Forelimb muscle (tissue), 1 donor: ENCODE measurements around the gene NOL12. TPM values are rescaled to one million over a fixed set of nuclear protein-coding genes. Genes with fewer than 3 reads are reported as not detected.
"Not testable (repeated sequence)": the region's sequence is repeated elsewhere in the genome, so short reads cannot be mapped to it uniquely, and the experiment has no call there.

ENCODE experiments used
- DNase-seq: peaks from one replicate; pipeline ENCODE4 v3.0.0-alpha.2; 2013; ENCODE audit warnings: low read depth
- polyA plus RNA-seq: library from polyadenylated mRNA; unstranded; fragments of 120-200 nt; gene quantifications from one replicate; pipeline ENCODE4 v1.2.1, GENCODE V29; 2013; ENCODE audit not compliant: insufficient read length

NOL12 gene
- polyA plus RNA-seq, 1 donor, result 15.9 TPM

DNA sequence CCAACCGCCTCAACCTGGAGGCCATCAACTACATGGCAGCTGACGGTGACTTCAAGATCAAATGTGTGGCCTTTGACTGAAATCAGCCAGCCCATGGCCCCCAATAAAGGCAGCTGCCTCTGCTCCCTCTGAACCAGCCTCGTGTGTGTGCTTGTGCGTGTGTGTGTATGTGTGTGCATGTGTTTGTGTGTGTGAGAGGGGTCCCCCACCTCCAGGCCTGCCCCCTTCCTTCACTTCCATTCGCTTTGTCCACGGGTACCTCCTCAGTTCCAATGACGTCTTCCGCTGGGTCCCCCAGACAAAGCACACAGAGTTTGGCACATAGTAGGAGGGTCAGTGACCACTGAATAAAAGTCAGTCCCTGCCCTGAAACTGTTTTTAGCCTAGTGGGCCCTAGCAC lies 6.5 kb upstream of the NOL12 start:
- no peak for DNase-seq

DNA sequence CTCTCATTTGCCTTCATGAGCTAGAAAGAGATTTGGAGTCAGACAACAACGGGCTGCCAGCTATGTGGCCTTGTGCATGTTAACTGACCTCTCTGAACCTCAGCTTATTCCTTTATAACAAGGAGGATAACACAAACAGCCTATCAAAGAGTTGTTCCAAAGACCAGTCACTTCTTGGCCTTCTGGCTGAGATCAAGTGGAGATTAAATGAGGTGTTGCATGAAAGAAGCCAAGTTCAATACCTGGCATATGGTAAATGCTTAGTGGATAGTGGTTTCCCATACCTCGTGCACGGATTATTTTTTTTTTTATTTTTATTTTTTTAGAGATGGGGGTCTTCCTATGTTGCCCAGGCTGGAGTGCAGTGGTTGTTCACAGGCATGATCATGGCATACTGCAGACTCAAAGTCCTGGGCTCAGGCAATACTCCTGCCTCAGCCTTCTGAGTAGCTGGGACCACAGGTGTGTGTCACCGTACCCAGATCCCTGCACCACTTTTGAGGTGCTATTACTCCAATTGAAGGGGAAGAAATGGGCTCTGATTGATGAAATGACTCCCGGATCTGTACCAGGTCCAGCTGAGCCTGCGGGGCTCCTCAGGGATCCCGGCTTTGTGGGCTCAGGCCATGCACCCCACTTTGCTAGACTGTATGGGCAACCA lies 5.8 kb upstream of the NOL12 start:
- DNase-seq, result no peak

DNA sequence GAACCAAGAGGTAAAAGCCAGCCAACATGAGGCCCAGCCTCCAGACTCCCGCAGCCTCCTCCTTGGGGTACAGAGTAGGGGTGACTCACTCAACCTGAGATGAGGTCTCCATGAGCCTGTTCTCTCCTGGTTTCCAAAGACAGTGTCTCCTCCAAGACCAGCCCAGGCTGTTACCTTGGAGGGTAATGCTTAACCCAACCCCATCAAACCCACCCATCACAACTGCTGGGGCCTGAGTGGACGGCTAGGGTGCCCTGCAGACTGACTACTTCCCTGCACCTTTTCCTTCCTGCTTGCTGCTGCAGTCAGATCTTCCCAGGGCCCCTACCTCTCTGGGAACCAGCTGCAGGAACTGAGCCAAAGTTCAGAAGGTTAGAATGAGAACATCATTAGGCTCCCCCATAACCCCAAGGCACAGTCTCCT lies 5.1 kb upstream of the NOL12 start:
- DNase-seq, result no peak

DNA sequence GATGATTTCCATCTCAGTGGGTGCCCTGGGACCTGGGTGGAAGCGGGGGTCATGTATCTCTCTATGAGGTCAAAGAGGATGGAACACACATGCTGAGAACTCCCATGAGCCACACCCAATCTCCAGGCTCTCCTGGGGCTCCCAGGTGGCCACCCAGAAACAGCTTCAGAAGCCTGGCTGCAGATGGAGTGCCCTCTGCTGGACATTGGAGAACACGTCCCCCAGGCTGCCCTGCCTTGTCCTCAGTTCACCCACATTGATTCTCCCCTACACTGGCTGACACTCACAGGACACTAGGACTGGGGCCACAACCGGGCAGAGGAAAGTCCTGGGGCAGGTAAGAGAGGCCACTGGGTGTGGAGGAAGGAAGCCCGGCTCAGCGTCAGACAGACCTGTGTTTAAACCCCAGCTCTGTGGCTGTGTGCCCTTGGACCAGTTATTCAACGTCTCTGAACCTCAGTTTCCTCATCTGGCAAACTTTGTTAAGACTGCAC lies 4.5 kb upstream of the NOL12 start:
- no peak for DNase-seq

DNA sequence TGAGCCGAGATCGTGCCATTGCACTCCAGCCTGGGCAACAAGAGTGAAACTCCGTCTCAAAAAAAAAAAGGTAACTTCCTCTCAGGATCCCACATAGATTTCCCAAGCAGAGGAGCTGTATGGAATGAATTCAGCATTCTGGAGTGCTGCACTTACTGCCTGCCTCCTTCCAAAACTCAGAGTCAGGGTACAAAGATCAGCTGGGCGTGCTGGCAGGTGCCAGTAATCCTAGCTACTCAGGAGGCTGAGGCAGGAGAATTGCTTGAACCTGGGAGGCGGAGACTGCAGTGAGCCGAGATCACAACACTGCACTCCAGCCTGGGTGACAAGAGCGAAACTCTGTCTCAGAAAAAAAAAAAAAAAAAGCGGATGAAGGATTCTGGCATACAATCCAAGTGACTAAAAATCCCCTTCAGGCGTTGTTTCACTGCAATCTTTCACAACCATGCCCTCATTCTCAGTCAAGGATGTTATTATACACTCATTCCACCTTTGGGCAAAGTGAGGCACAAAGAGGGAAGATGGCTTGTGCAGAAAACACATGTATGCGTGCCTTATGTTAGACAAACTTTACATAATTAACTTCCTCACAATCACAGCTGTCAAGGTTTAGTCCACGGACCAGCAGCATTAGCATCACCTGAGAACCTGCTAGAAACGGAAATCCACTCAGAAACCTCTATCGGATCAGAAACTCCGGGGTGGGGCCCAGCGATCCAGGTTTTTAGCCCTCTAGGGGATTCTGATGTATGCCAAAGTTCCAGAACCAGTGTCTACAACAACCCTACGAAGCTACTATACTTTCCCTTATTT lies 1.1 kb upstream of the NOL12 start:
- DNase-seq, result no peak

DNA sequence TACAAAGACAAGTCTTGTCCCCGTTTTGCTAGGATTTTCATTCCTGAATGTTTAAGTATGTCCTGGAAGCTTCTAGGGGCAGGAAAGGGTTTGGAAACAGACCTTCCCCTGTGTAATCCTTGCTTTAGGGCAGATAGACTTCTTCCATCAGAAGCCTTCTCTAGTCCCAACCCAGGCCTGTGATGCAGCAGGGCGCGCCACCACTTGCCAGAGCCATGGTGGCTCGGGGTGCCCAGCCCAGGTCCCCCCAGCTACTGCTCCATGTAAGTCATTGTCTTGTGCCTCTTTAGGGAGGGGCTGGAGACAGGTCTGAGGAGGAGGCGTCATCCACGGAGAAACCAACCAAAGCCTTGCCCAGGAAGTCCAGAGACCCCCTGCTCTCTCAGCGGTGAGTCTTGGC lies 4.3 kb downstream of the NOL12 start:
- no peak for DNase-seq

DNA sequence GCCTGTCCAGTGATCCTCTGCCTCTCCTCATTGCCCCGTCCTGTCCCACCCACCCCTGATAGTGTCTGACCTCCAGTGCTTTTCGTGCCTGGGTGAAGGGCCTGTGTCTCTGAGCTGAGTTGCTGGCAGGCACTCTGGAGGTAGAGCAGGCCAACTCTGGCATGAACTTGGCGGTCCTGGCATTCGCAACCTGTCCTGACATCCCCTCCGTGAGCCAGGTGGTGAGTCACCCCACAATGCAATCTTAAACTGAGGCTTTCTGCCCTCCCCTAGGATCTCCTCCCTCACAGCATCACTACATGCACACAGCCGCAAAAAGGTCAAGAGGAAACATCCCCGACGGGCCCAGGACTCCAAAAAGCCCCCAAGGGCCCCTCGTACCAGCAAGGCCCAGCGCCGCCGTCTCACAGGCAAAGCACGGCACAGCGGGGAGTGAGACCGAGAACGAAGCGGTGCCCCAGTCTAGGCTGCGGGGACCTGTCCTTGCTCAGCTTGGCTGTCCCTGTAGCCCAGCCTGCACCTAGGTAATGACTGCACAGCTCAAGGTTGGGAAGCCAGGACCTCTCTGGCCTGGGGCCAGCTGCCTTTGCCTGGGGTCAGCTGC lies 4.9 kb downstream of the NOL12 start:
- no peak for DNase-seq

DNA sequence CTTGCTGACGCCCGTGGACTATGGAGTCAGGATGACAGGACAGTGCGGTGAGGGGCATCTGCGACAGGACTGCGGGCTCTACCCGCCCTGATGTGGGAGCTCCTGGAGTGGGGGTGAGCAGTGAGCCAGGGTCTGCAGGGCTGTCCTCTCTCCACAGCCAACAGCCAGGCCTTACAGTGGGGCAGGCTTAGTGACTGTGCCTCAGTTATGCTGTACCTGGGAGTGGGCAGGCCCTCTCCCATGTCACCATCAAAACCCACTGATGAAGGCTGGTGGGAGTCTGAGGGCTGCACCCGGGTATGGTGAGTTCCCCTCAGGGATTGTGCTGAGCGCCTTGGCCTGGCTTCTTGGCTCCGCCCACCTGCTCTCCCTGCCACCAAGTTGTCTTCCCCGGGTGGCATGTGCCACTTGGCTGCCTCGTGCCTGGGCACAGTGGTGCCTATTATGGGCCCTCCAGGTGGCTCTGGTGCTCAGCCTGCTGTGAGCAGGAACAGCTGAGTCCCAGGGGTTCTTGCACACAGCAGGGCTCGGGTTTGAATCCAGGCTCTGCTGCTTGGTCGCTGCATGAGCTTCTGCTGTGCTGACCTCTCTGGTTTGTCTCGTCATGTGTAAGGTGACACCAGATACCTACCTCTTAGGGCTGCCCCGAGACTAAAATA lies 6.6 kb downstream of the NOL12 start:
- DNase-seq, result no peak

DNA sequence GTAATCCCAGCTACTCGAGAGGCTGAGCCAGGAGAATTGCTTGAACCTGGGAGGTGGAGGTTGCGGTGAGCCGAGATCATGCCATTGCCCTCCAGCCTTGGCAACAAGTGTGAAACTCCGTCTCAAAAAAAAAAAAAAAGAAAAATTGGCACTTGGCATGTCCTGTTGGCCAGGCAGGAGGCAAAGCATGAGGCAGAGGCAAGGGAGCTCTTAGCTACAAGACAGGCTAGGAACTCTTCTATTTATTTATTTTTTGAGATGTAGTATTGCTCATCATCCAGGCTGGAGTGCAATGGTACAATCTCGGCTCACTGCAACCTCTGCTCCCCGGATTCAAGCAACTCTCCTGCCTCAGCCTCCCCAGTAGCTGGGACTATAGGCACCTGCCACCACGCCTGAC lies 8.0 kb downstream of the NOL12 start:
- not testable (repeated sequence) for DNase-seq

DNA sequence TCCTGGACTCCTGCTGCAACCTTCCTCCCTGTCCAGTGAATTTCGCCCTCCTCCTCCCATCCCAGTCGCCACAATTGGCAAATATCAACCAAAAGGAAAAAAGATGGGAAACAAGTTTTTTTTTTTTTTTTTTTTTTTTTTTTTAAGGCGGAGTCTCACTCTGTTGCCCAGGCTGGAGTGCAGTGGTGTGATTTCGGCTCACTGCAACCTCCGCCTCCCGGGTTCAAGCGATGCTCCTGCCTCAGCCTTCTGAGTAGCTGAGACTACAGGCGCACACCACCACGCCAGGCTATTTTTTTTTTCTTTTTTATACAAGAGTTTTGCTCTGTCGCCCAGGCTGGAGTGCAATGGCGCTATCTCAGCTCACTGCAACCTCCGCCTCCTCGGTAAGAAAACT lies 10.1 kb downstream of the NOL12 start:
- DNase-seq, result not testable (repeated sequence)

DNA sequence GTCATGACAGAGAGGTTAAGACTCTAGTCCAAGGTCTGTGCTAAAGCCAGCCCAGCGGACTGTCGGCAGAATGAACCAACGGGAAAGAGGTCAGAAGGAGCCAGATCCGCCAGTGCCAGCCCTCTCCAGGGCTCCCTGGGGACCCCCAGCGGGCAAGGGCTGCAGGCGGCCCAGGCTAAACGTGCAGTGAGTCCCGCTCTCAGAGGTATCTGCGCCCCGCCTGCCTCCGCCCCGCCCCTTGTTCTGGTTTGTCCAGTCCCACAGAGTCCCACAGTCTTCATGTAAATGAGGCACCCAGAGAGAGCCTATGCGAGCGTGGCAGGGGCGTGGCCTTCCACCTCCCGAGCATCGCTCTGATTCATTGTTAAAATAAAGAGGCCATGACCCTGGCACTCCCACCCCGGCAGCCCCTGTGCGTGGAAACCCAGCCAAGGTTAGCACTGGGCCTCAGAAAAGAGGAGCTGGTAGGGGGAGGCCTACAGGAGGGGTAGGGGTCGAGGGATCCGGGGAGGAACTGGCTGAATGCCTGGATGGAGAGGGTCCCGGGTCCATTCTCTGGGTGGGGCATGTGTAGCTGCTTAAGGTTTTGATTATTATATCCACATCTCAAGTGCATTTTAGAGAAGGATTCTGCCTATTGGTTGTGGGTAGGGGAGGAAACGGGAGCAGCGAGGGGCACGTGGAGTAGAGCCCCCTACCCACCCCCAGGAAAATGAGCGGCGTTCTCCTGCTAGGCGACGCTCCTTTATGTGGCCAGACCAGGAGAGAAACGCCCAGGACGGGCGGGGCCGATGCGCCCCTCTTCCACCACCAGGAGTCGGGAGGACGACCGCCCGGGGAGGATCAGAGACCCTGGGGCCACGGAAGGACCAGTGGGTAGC lies 10.8 kb downstream of the NOL12 start, which contains the start of gene TRIOBP:
Gene TRIOBP (plus strand): TSS at position 392 of the 881 bp plus-strand sequence. CDS start 4,318 bp downstream, outside the sequence.
- DNase-seq, result peak; percentile 76

DNA sequence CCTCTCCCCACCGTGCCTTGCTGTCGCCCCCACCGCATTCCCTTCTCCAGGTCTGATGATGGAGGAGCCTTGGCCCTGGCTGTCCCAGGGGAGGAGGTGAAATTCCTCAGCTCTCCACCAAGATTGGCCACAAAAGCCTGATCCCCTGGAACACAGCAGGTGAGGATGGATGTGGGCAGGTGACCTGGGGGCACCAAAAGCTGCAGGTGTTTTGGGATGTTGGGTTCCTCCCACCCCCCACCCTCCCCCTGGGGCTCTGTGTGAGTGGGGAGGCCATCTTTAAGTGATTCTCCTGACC lies 11.3 kb downstream of the NOL12 start:
- no peak for DNase-seq

DNA sequence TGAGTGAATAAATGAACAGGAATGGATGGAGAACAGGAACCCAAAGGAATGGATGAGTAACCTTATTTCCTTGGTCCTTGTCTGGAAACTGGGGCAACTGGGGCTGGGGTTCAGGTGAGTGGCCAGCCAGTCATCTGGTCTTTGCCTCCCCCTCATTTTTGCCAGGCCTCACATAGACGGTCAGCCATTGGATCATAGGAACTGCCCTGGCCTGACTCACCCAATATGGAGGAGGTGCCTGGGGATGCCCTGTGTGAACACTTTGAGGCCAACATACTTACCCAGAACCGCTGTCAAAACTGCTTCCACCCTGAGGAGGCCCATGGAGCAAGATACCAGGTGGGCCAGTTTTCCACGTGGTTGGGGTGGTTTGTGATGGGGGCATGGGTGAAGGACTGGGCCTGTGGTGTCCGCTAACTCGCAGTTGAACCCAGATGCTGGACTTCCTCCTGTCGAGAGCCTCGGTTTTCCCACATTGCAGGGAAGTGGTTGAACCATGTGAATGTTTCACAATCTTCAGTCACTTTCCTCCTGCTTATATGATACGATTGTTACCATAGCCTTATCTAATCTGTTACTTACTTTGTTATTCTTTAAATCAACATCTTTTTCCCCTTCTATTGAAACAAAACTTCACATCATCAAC lies 15.1 kb downstream of the NOL12 start:
- no peak for DNase-seq

DNA sequence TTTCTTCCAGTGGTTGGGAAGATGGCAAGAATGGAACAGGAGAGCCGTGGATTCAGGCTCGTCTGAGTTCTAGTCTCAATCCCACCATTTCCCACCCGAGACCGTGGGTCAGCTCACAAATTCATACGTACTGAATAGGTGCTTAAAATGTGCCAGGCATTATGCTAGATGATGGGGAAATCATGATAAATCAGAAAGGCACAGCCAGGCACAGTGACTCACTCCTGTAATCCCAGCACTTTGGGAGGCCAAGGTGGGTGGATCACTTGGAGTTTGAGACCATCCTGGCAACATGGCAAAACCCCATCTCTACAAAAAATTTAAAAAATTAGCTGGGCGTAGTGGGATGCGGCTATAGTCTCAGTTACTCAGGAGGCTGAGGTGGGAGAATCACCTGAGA lies 17.8 kb downstream of the NOL12 start:
- DNase-seq, result no peak

DNA sequence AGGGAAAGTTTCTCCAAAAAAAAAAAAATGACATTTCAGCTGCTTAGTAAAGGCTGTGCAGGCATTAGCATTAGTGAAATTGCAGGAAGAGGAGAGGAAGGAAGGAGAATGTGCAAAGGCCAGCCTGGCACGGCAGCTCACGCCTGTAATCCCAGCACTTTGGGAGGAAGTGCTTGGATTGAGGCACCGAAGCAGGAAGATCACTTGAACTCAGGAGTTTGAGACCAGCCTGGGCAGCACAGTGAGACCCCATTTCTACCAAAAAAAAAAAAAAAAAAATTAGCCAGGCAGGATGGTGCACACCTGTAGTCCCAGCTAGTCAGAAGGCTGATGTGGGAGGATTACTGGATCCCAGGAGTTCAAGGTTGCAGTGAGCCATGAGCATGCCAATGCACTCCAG lies 18.5 kb downstream of the NOL12 start:
- no peak for DNase-seq

DNA sequence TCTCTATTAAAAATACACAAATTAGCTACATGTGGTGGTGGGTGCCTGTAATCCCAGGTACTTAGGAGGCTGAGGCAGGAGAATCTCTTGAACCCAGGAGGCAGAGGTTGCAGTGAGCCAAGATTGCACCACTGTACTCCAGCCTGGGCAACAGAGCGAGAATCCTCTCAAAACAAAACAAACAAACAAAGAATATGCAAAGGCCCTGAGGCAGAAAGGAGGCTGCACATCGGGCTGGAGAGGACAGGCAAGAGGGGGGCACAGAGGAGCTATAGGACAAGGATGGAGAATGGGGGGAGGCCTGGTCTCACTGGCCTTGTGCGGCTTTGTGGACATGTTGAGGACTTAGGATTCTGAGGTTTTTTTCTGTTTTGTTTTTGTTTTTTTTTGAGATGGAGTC lies 19.1 kb downstream of the NOL12 start:
- DNase-seq, result no peak

DNA sequence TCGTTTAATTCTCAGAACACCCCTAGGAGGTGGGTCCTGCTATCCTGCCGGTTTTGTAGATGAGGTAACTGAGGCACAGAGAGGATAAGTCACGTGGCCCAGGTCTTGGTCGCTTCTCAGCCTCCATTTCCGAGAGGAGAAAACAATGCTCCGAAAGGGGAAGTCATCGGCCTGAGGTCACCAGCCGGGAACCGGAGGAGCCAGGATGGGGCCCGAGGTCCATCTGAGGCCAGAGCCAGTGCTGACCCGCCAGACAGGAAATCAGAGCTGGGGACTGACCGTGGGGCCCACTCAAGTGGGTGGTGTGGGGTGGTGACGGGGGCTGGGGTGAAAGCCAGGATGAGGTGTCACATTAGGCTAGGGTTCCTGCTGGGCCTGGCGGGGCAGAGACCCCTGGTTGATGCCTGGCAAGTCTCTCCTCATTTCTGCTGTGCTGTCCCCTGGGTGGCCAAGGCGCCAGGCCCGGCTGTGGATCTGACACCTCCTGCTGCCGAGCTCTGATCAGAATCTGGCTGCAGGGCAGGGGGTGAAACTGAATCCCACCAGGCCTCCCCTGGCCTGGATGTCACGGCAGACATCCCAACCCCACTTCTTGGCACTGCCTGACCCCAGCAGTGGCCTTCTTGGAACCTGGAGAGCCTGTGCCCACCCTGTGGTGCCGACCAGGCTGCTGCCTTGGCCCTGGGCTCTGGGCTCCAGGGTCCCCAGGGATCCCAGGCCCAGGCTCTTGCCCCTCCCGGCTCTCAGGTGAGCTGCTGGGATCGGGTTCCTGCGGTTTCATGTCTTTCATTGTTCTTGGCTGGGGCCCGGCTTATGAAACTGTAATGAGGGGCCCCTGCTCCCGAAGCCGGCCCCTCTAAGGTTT lies 22.7 kb downstream of the NOL12 start:
- DNase-seq, result no peak

DNA sequence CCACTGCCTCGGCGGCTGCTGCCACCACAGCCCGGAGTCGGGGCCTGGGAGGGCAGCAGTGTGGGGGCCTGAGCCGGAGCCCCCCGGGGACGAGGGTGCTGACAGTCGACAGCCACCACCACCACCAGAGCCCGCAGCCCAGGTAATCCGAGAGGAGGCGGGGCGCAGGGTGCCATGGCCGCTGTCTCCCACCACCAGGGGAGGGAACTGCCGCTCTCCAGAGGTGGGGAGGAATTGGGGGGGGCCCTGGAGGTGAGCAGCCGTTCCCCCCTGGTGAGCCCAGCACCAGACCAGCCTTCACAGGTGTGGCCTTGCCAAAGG lies 23.3 kb downstream of the NOL12 start:
- DNase-seq, result no peak

DNA sequence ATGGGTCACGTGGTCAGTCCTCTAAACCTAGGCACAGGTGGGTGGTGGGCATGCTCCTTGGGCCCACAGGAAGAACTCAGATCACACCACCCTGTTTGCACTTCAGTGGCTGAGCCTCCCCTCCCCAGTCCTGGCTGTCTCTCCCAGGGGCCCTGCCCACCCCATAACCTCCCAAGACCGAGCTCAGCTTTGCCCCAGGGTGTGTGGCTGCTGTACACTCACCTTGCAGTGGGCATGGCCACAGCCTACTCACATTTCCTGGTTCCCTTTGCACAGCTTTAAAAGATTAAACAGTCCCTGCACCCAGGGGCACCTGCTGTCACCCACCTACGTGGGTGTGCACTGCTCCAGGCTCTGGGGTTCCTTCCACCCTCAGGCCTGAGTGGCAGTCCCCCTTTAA lies 24.5 kb downstream of the NOL12 start:
- no peak for DNase-seq

DNA sequence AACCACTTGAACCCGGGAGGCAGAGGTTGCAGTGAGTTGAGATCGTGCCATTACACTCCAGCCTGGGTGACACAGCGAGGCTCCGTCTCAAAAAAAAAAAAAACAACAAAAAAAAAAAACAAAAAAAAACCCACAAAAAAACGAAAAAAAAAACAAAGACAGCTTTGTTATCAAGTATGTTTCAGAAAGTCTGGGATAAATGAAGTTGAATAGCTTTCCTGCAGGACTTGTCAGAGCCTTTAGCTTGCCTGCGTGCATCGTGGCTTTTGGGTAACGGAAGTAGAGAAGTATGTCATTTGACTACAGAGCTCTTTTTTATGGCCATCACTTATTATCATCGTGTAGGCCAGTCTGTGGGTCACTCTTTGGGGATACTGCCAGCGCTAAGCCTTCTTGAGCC lies 25.3 kb downstream of the NOL12 start:
- no peak for DNase-seq
